MM.1S (cell line): ENCODE measurements around the gene LCA5L.

Experiments
- EZH2 ChIP-seq: fragments of 300-600 bp; sonication (generic); optimal IDR thresholded peaks from 2 replicates; pipeline ENCODE3; 2017; ENCODE audit warnings: low read depth, mild to moderate bottlenecking, antibody characterized with exemption, low read length, mixed read lengths
- EZH2phosphoT487 ChIP-seq: fragments of 300-600 bp; sonication (generic); IDR thresholded peaks from 2 replicates; pipeline ENCODE4 v1.6.1; 2018; ENCODE audit warnings: antibody characterized with exemption, low read length
- TF ChIP-seq, protein P1 (sequence below): fragments of 300-600 bp; sonication (generic); IDR thresholded peaks from 2 replicates; pipeline ENCODE4 v1.5.1; 2016; ENCODE audit warnings: antibody characterized with exemption, low read length, mixed read lengths

DNA sequence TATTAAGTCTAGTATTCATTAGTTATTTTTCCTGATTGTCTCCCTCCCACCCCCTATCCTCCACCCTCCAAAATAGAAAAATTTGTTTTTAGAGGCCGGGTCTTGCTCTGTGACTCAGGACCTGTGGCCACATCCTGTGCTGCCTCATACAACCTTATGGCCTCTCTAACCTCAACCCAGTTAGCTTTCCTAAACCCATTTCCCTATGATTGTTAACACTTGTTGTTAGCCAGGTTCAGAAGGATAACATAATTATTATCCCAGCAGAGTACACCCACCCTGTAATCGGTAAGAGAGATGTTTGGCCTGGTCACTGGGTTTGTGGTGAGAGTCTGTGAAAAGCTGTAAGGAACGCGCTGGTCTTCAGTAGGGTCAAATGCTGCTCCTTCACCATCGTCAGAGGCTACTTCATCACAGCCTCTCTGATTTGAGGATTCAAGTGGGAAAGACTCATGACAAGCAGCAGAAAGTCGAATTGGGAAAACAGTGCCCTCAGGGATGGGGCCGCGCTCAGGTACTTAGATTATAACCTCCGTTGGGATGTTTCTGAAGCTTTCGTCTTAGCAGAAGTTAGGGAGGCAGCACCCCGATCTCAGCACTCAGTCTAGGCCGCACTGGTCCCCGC lies 60.8 kb downstream of the LCA5L start:
- TF ChIP-seq EZH2phosphoT487 (no peak), EZH2 (no peak)
- TF ChIP-seq, protein P1, sequence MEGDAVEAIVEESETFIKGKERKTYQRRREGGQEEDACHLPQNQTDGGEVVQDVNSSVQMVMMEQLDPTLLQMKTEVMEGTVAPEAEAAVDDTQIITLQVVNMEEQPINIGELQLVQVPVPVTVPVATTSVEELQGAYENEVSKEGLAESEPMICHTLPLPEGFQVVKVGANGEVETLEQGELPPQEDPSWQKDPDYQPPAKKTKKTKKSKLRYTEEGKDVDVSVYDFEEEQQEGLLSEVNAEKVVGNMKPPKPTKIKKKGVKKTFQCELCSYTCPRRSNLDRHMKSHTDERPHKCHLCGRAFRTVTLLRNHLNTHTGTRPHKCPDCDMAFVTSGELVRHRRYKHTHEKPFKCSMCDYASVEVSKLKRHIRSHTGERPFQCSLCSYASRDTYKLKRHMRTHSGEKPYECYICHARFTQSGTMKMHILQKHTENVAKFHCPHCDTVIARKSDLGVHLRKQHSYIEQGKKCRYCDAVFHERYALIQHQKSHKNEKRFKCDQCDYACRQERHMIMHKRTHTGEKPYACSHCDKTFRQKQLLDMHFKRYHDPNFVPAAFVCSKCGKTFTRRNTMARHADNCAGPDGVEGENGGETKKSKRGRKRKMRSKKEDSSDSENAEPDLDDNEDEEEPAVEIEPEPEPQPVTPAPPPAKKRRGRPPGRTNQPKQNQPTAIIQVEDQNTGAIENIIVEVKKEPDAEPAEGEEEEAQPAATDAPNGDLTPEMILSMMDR: no peak
